Sigmoid colon (tissue), 7 donors: Measurements from ENCODE around the gene CT45A5. TPM values are rescaled to one million over a fixed set of nuclear protein-coding genes. Genes with fewer than 3 reads are reported as not detected.
"Not testable (repeated sequence)": the region's sequence is repeated elsewhere in the genome, so short reads cannot be mapped to it uniquely, and the experiment has no call there.

Source experiments
- DNase-seq: peaks from one replicate; pipeline ENCODE4 v3.0.0-alpha.2; 2019
- H3K27ac ChIP-seq, 4 donors: fragments of 200-600 bp; sonication (generic); one replicate each; pipeline ENCODE4 v1.5.1; 2016 to 2019; ENCODE audit warnings: mild to moderate bottlenecking in 1 of 4
- H3K27me3 ChIP-seq, 3 donors: fragments of 200-600 bp; sonication (generic); one replicate each; pipeline ENCODE4 v1.5.1; 2019; ENCODE audit warnings: mild to moderate bottlenecking in 1 of 3
- H3K36me3 ChIP-seq, 4 donors: fragments of 200-600 bp; sonication (generic); one replicate each; pipeline ENCODE4 v1.5.1; 2016 to 2019
- H3K4me1 ChIP-seq, 4 donors: fragments of 200-600 bp; sonication (generic); one replicate each; pipeline ENCODE4 v1.5.1; 2017 to 2019
- H3K4me3 ChIP-seq, 4 donors: fragments of 200-600 bp; sonication (generic); one replicate each; pipeline ENCODE4 v1.5.1; 2017 to 2019; ENCODE audit warnings: mild to moderate bottlenecking in 2 of 4, moderate library complexity in 1 of 4
- H3K9me3 ChIP-seq, 4 donors: fragments of 200-600 bp in 3 of 4; sonication (generic) in 3 of 4; one replicate each; pipeline versions ENCODE4 v1.5.1 to v1.6.1; 2013 to 2019
- CTCF ChIP-seq, 4 experiments: fragments of 450-650 bp in 3 of 4; fragments of 200-600 bp in 1 of 4; IDR thresholded peaks; one replicate each; pipeline ENCODE4 v1.5.1; 2016 to 2019; ENCODE audit warnings: antibody characterized with exemption in 4 of 4, mild to moderate bottlenecking in 3 of 4, moderate library complexity in 2 of 4
- EP300 ChIP-seq, 4 donors: sonication (generic); formaldehyde crosslinking; IDR thresholded peaks; one replicate each; pipeline ENCODE4 v1.6.1; 2017; ENCODE audit warnings: antibody characterized with exemption in 4 of 4
- POLR2A ChIP-seq, 2 donors: fragments of 450-650 bp; IDR thresholded peaks; one replicate each; pipeline ENCODE4 v1.6.1; 2016; ENCODE audit warnings: antibody characterized with exemption in 2 of 2, mild to moderate bottlenecking in 2 of 2, moderate library complexity in 2 of 2
- POLR2AphosphoS5 ChIP-seq, 4 donors: sonication (generic); formaldehyde crosslinking; IDR thresholded peaks; one replicate each; pipeline ENCODE4 v1.6.1; 2017; ENCODE audit warnings: antibody characterized with exemption in 4 of 4
- WGBS, 2 donors: extraction: QIAGEN DNeasy Blood & Tissue Kit; methylation state at CpG; one replicate each; pipeline ENCODE4 v1.1.7; 2013; 5-methylcytosine and 5-hydroxymethylcytosine counted together
- intact Hi-C: fragments of 100-400 bp; cut with DNase I; formaldehyde crosslinking; loops from one replicate; pipeline ENCODE4 v1.15.1; 2023
- polyA plus RNA-seq, 3 donors: library from polyadenylated mRNA; stranded (reverse); fragments of 200-250 nt; gene quantifications; one replicate each; pipeline ENCODE4 v1.2.3, GENCODE V29; 2013
- total RNA-seq, 4 donors: library from RNA; depleted of rRNA; stranded (reverse); fragments of >200 nt; gene quantifications; one replicate each; pipeline ENCODE4 v1.1.0, GENCODE V29; 2016
- donor health status: healthy with polysubstance abuse.
- donor health status: Bipolar disorder and iron deficiency.
- donor health status: healthy.

CT45A5 gene
- total RNA-seq (not detected), polyA plus RNA-seq (not detected)

- H3K36me3 ChIP-seq, intact Hi-C loops, H3K27ac ChIP-seq, H3K9me3 ChIP-seq, H3K27me3 ChIP-seq, DNase-seq, H3K4me3 ChIP-seq, H3K4me1 ChIP-seq: not testable (repeated sequence)
- WGBS, 2 donors, result no CpG with 5 or more reads among the region's 16 CpGs
Observed at GRCh38 chrX:135785403-135785802, at the start of gene CT45A5. CT45A5 (minus strand) TSS chrX:135785503; CDS start chrX:135781729, 3,774 bp downstream.

GRCh38 chrX:135819912-135820311, 34.6 kb upstream of the CT45A5 start, which contains the start of gene CT45A2:
CT45A2 (minus strand) TSS chrX:135820012; CDS start chrX:135816265, 3,747 bp downstream.
- H3K27ac ChIP-seq, intact Hi-C loops, DNase-seq, H3K4me1 ChIP-seq, H3K27me3 ChIP-seq, H3K36me3 ChIP-seq, H3K4me3 ChIP-seq, H3K9me3 ChIP-seq: not testable (repeated sequence)
- WGBS, 2 donors, result no CpG with 5 or more reads among the region's 17 CpGs

GRCh38 chrX:135802687-135803086, 17.4 kb upstream of the CT45A5 start, which contains the start of gene CT45A6:
CT45A6 (minus strand) TSS chrX:135802787; CDS start chrX:135798993, 3,794 bp downstream.
- H3K4me1 ChIP-seq, H3K36me3 ChIP-seq, intact Hi-C loops, H3K27me3 ChIP-seq, H3K4me3 ChIP-seq, H3K27ac ChIP-seq, H3K9me3 ChIP-seq, DNase-seq: not testable (repeated sequence)
- WGBS, 2 donors, result no CpG with 5 or more reads among the region's 16 CpGs

GRCh38 chrX:135768091-135768490, 17.2 kb downstream of the CT45A5 start, which contains the start of gene CT45A3:
CT45A3 (minus strand) TSS chrX:135768191; CDS start chrX:135764444, 3,747 bp downstream.
- H3K27me3 ChIP-seq, H3K9me3 ChIP-seq, intact Hi-C loops, H3K36me3 ChIP-seq, H3K27ac ChIP-seq, H3K4me3 ChIP-seq, DNase-seq, H3K4me1 ChIP-seq: not testable (repeated sequence)
- WGBS, 2 donors, result no CpG with 5 or more reads among the region's 17 CpGs

GRCh38 chrX:135744739-135745138, 40.6 kb downstream of the CT45A5 start:
- H3K4me3 ChIP-seq, H3K27ac ChIP-seq, H3K27me3 ChIP-seq, DNase-seq, H3K36me3 ChIP-seq, H3K9me3 ChIP-seq, intact Hi-C loops, H3K4me1 ChIP-seq: not testable (repeated sequence)
- 85 to 93% methylated on average over 3 to 4 of the region's 4 CpGs for WGBS, 2 donors

- Histone ChIP-seq H3K4me3 (no peak overlapping the region), H3K4me1 (no peaks in the 10 kb centered on the region), H3K27me3 (no peaks in the 10 kb centered on the region), H3K27ac (no peak overlapping the region), H3K36me3 (no peaks in the 10 kb centered on the region), H3K9me3 (no peaks in the 10 kb centered on the region)
- TF ChIP-seq POLR2AphosphoS5 (IDR thresholded peaks at IDR 0.05), result no peak
- no peak for TF ChIP-seq EP300 (IDR thresholded peaks at IDR 0.05)
- no peak for TF ChIP-seq CTCF (IDR thresholded peaks at IDR 0.05)
- no peak for TF ChIP-seq POLR2A (IDR thresholded peaks at IDR 0.05)
- intact Hi-C loops, result no loop called here
- WGBS, 2 donors, result 92 to 94% methylated on average over 23 of the region's 23 CpGs
- DNase-seq, result no peak
Observed at GRCh38 chrX:135741192-135741715, 44.0 kb downstream of the CT45A5 start.

- Histone ChIP-seq H3K27me3 (no peaks in the 10 kb centered on the region), H3K36me3 (no peaks in the 10 kb centered on the region), H3K27ac (no peak overlapping the region), H3K9me3 (no peaks in the 10 kb centered on the region), H3K4me3 (no peak overlapping the region), H3K4me1 (no peaks in the 10 kb centered on the region)
- intact Hi-C loops, result no loop called here
- TF ChIP-seq POLR2AphosphoS5 (IDR thresholded peaks at IDR 0.05) (no peak), EP300 (IDR thresholded peaks at IDR 0.05) (no peak), CTCF (IDR thresholded peaks at IDR 0.05) (no peak), POLR2A (IDR thresholded peaks at IDR 0.05) (no peak)
- WGBS, 2 donors, result 50 to 58% methylated on average over 18 of the region's 18 CpGs
- DNase-seq, result no peak
Observed at GRCh38 chrX:135740681-135741149, 44.6 kb downstream of the CT45A5 start.
